Peyer's patch (tissue), 4 donors: ENCODE results near the gene ADIPOR2.

Source experiments
- POLR2A ChIP-seq, 2 donors: fragments of 450-650 bp; IDR thresholded peaks; one replicate each; pipeline ENCODE4 v1.5.1; 2017; ENCODE audit warnings: antibody characterized with exemption in 2 of 2, mild to moderate bottlenecking in 2 of 2, moderate library complexity in 2 of 2
- TF ChIP-seq, protein P1 (sequence below), 6 experiments: fragments of 450-650 bp in 4 of 6; fragments of 200-600 bp in 2 of 6; sonication (generic) in 1 of 6; IDR thresholded peaks; one replicate each; pipeline ENCODE4 v1.5.1; 2017 to 2019; ENCODE audit warnings: antibody characterized with exemption in 6 of 6, mild to moderate bottlenecking in 3 of 6, moderate library complexity in 1 of 6

DNA sequence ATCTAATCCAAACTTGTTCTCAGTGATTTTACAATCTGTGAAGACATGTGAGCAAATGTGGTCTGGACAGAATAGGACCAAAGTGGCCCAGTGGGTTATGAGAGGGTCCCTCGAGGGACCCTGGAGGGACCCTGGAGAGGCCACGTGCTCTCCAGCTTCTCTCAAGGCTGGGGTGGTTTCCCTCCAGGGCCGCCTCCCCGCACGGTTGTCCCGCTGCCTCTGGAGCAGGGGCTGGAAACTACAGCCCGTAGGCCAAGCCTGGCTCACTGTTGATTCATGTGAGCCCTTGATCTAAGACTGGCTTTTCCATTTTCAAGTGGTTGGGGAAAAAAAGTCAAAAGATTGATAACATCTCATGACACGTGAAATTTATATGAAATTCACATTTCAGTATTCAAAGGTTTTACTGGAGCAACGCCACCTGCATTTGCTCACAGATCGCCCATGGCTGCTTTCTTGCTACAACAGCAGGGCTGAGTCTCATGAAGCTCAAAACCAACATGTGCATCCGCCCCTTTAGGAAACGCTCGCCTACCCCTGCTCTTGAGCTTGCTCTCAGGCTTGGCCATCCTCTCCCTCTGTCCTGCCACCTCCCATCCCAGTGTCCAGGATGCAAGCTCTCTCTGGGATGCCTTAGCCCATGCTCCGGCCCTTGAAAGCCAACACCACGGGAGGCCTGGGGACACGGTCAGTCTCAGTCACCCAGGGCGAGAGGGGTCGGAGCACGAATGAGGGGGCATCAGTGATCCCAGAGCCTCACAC lies 117.3 kb downstream of the ADIPOR2 start:
- TF ChIP-seq, protein P1, sequence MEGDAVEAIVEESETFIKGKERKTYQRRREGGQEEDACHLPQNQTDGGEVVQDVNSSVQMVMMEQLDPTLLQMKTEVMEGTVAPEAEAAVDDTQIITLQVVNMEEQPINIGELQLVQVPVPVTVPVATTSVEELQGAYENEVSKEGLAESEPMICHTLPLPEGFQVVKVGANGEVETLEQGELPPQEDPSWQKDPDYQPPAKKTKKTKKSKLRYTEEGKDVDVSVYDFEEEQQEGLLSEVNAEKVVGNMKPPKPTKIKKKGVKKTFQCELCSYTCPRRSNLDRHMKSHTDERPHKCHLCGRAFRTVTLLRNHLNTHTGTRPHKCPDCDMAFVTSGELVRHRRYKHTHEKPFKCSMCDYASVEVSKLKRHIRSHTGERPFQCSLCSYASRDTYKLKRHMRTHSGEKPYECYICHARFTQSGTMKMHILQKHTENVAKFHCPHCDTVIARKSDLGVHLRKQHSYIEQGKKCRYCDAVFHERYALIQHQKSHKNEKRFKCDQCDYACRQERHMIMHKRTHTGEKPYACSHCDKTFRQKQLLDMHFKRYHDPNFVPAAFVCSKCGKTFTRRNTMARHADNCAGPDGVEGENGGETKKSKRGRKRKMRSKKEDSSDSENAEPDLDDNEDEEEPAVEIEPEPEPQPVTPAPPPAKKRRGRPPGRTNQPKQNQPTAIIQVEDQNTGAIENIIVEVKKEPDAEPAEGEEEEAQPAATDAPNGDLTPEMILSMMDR (IDR thresholded peaks at IDR 0.05) = no peak
- TF ChIP-seq POLR2A (IDR thresholded peaks at IDR 0.05) = no peak
